ENCODE data around the gene DRG2. TPM values are rescaled to one million over a fixed set of nuclear protein-coding genes. Genes with fewer than 3 reads are reported as not detected.

Gene DRG2, protein sequence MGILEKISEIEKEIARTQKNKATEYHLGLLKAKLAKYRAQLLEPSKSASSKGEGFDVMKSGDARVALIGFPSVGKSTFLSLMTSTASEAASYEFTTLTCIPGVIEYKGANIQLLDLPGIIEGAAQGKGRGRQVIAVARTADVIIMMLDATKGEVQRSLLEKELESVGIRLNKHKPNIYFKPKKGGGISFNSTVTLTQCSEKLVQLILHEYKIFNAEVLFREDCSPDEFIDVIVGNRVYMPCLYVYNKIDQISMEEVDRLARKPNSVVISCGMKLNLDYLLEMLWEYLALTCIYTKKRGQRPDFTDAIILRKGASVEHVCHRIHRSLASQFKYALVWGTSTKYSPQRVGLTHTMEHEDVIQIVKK
- total RNA-seq (2022) (24.9 and 34.5 TPM in 2 replicates), Bru-seq, nascent RNA (percentile 58 among the genes with signal in this experiment), BruChase-seq, experiment 1, labeled RNA remaining after a 6-hour chase (percentile 60 among the genes with signal in this experiment), BruChase-seq, experiment 2, labeled RNA remaining after a 2-hour chase (percentile 60 among the genes with signal in this experiment)
- long read RNA-seq, transcript DRG2-201 (13 exons, 1,964 nt): major isoform, 26 of 37 reads
- long read RNA-seq, partial matches to known transcripts: 2 of 37 reads
- long read RNA-seq, other reads (novel, unspliced or antisense): 8 of 37 reads

DNA sequence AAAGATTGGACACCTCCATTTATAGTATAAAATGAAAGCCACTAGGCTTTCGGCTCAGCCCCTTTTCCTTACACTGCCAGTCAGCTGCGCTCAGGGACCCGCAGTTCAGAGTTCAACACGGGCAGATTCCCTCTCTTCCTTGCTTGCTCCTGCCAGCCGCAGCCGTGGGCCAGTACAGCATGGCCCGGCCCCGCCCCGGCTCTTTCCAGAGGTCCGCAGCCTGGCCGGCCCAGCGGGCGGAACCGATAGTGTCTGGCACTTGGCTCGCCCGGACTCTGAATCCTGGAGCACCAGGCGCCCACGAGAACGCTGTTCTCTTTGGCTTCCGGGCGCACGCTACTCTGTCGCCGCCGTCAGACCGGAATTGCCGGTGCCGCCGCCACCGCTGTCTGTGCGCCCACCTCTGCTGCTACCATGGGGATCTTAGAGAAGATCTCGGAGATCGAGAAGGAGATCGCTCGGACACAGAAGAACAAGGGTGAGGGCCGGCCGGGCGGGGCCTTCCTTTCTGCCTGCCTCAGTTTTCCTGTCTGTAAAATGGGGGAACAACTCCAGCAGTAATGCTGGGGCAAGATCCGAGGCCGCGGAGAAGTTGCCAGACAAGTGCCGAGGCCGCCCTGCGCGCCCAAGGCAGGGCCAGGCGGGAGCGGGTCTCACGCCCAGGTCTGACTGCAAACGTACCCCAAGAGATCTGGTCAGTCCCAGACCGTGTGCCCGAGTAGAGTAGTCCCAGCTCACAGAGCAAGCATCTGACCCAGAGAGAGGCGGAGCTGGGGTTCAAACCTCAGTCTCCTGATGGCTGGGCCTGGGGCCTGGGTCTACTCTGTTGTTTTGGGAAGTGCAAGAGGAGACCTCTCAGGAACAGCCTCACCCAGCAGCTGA, at the start of gene DRG2:
TSS of gene DRG2 (plus strand) at position 339 of the 882 bp plus-strand sequence. CDS start at position 415, 76 bp downstream.
- CTCF ChIA-PET: no interaction called here
- Mint-ChIP-seq H3K9me3 (ENCODE audit: low read depth, unreplicated experiment) (no peaks in the 10 kb centered on the region), H3K4me1 (ENCODE audit: low read depth, unreplicated experiment) (peaks cover 9% of the 10 kb centered on the region), H3K27ac (ENCODE audit: unreplicated experiment) (peak within 1 kb of the TSS; percentile 89), H3K4me3 (ENCODE audit: low read depth, unreplicated experiment) (peak within 1 kb of the TSS; percentile 95), H3K27me3 (ENCODE audit: unreplicated experiment) (no peaks in the 10 kb centered on the region), H3K36me3 (ENCODE audit: insufficient read depth, unreplicated experiment) (peaks cover 23% of the 10 kb centered on the region)
- intact Hi-C loops (cut with micrococcal nuclease; ENCODE audit: unreplicated experiment): no loop called here
- TF ChIP-seq, protein P1, sequence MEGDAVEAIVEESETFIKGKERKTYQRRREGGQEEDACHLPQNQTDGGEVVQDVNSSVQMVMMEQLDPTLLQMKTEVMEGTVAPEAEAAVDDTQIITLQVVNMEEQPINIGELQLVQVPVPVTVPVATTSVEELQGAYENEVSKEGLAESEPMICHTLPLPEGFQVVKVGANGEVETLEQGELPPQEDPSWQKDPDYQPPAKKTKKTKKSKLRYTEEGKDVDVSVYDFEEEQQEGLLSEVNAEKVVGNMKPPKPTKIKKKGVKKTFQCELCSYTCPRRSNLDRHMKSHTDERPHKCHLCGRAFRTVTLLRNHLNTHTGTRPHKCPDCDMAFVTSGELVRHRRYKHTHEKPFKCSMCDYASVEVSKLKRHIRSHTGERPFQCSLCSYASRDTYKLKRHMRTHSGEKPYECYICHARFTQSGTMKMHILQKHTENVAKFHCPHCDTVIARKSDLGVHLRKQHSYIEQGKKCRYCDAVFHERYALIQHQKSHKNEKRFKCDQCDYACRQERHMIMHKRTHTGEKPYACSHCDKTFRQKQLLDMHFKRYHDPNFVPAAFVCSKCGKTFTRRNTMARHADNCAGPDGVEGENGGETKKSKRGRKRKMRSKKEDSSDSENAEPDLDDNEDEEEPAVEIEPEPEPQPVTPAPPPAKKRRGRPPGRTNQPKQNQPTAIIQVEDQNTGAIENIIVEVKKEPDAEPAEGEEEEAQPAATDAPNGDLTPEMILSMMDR (IDR thresholded peaks at IDR 0.05; ENCODE audit: unreplicated experiment): no peak
- no TSS peak for BruUV-seq (replicated peaks)
- DNase-seq: peak; percentile 89

DNA sequence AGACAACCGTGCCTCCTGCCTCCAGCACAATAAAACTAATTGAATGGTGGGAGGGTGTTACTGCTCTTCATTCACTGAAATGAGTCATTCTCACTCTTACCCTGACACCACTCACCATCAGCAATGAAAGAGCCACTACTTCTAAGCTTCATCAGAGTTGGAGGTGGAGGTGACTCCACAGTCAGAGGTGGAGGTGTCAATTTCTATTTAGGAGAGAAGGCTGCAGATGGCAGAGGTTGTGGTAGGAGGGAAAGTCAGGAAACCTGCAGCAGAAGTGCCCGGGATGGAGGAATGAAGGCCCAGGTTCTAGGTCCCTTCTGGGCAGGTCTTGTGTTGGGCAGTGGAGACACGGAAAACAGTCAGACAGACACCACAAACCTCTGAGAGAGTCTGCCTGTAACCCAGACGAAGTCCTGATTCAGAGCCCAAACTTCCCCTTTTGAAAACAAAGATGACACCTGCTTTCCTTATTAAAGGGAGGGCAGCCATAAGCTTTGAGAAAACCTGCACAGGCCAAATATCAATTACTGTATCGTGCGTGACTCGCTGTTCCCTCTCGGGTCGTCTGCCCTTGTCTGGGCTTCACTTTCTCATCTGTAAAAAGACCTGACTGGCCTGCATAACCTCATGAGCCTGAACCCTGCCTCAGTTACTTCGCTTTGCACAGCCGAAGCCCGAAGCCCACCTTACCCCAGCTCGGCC, 49.4 kb upstream of the DRG2 start:
- CTCF ChIA-PET: no interaction called here
- H3K36me3 Mint-ChIP-seq (ENCODE audit: insufficient read depth, unreplicated experiment): peaks cover 31% of the 10 kb centered on the region
- H3K9me3 Mint-ChIP-seq (ENCODE audit: low read depth, unreplicated experiment): no peaks in the 10 kb centered on the region
- DNase-seq: no peak
- H3K4me1 Mint-ChIP-seq (ENCODE audit: low read depth, unreplicated experiment): peaks cover 31% of the 10 kb centered on the region
- peak overlapping the region; percentile 82 for H3K27ac Mint-ChIP-seq (ENCODE audit: unreplicated experiment)
- no peaks in the 10 kb centered on the region for H3K27me3 Mint-ChIP-seq (ENCODE audit: unreplicated experiment)
- peak overlapping the region; percentile 95 for H3K4me3 Mint-ChIP-seq (ENCODE audit: low read depth, unreplicated experiment)
- TF ChIP-seq, protein P1 (IDR thresholded peaks at IDR 0.05; ENCODE audit: unreplicated experiment): no peak
- TSS peak; percentile 51 for BruUV-seq (replicated peaks)
- intact Hi-C loops (cut with micrococcal nuclease; ENCODE audit: unreplicated experiment): loop anchor here (10.0 kb wide), 1 partner anchor 113 kb away; no protein-coding TSS in a partner anchor

DNA sequence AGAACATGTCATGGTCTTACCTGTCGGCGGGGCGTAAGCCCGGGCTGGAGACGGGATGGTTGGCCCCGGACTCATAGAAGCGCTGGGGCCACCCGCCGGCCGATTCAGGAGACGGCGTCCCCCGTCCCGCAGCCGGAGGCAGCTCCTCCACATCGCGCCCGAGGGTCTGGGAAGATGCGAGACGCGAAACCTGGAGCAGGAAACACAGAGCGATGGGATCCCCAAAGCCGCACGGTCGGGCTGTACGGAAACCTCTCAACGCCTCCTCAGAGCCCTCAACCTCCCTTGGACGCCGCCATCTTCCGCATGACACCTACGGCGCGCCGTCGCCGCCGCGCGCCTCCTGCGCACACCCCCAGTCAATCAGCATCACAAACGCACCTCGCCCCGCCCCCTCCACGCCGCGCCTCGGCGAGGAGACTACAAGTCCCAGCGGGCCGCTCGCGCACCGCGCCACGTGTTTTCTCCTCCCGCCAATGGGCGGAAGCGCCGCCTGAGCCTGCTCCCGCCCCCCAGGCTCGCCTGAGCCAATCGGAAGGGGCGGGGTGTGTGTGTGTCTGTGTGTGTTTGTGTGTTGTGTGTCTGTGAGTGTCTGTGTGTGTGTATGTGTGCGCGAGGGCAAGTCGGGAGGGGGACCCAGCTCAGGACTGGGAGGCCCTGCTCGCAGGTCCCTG, 48.8 kb upstream of the DRG2 start, which contains the start of the genes ATPAF2 and GID4:
TSS of gene ATPAF2 (minus strand) at position 308 of the 674 bp plus-strand sequence. CDS start at position 153, 155 bp downstream.
TSS of gene GID4 (plus strand) at position 548 of the 674 bp plus-strand sequence. CDS start at position 605, 57 bp downstream.
- peaks cover 31% of the 10 kb centered on the region for H3K36me3 Mint-ChIP-seq (ENCODE audit: insufficient read depth, unreplicated experiment)
- peak; percentile 97 for DNase-seq
- BruUV-seq (replicated peaks): no TSS peak
- CTCF ChIA-PET: no interaction called here
- H3K9me3 Mint-ChIP-seq (ENCODE audit: low read depth, unreplicated experiment): no peaks in the 10 kb centered on the region
- peaks cover 31% of the 10 kb centered on the region for H3K4me1 Mint-ChIP-seq (ENCODE audit: low read depth, unreplicated experiment)
- H3K27ac Mint-ChIP-seq (ENCODE audit: unreplicated experiment): peak within 1 kb of the TSS; percentile 88
- TF ChIP-seq, protein P1 (IDR thresholded peaks at IDR 0.05; ENCODE audit: unreplicated experiment): no peak
- no peaks in the 10 kb centered on the region for H3K27me3 Mint-ChIP-seq (ENCODE audit: unreplicated experiment)
- H3K4me3 Mint-ChIP-seq (ENCODE audit: low read depth, unreplicated experiment): peak within 1 kb of the TSS; percentile 95
- intact Hi-C loops (cut with micrococcal nuclease; ENCODE audit: unreplicated experiment): loop anchor here (10.0 kb wide), 1 partner anchor 114 kb away; no protein-coding TSS in a partner anchor
